Gastroesophageal sphincter (tissue), 3 donors: ENCODE results near the gene LIPE.

Experiments
- EP300 ChIP-seq: sonication (generic); formaldehyde crosslinking; IDR thresholded peaks from one replicate; pipeline ENCODE4 v1.6.1; 2017; ENCODE audit warnings: antibody characterized with exemption, mild to moderate bottlenecking
- TF ChIP-seq, protein P1 (sequence below), 4 experiments: fragments of 200-600 bp in 2 of 4; fragments of 450-650 bp in 2 of 4; sonication (generic) in 1 of 4; IDR thresholded peaks; one replicate each; pipeline ENCODE4 v1.5.1; 2017 to 2019; ENCODE audit warnings: antibody characterized with exemption in 4 of 4, mild to moderate bottlenecking in 2 of 4, moderate library complexity in 2 of 4

DNA sequence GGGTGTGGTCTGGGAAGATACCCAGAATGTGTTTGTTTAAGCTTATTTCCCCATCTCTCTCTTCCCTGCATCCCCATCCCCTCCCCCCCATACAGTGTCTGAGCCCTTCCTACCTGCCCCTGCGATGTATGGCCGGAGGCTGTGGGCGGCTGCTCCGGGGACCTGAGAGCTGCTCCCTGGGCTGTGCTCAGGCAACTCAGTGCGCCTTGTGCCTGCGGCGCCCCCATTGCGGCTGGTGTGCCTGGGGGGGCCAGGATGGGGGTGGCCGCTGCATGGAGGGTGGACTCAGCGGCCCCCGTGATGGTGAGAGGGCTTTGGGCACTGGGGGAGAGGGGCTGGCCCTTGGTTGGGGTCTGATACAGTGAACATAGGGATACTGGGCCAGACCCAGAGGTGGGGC lies 58.8 kb downstream of the LIPE start:
- no peak for TF ChIP-seq EP300
- TF ChIP-seq, protein P1, sequence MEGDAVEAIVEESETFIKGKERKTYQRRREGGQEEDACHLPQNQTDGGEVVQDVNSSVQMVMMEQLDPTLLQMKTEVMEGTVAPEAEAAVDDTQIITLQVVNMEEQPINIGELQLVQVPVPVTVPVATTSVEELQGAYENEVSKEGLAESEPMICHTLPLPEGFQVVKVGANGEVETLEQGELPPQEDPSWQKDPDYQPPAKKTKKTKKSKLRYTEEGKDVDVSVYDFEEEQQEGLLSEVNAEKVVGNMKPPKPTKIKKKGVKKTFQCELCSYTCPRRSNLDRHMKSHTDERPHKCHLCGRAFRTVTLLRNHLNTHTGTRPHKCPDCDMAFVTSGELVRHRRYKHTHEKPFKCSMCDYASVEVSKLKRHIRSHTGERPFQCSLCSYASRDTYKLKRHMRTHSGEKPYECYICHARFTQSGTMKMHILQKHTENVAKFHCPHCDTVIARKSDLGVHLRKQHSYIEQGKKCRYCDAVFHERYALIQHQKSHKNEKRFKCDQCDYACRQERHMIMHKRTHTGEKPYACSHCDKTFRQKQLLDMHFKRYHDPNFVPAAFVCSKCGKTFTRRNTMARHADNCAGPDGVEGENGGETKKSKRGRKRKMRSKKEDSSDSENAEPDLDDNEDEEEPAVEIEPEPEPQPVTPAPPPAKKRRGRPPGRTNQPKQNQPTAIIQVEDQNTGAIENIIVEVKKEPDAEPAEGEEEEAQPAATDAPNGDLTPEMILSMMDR (IDR thresholded peaks at IDR 0.05) = no peak
